K562 (cell line): ENCODE measurements around the gene VTN.

Experiments used
- BHLHE40 ChIP-seq: IDR thresholded peaks from 2 replicates; pipeline ENCODE4 v1.6.1; 2011; ENCODE audit warnings: low read length, improper control_type of control experiment
- FOXO4 ChIP-seq: fragments of 450-650 bp; formaldehyde crosslinking; IDR thresholded peaks from 2 replicates; pipeline ENCODE4 v1.4.0; 2020; ENCODE audit warnings: mild to moderate bottlenecking, moderate library complexity
- POLR2A ChIP-seq: fragments of 450-650 bp; conservative IDR thresholded peaks from 2 replicates; pipeline ENCODE4 v1.6.1; 2016
- RBM25 ChIP-seq: fragments of 200-400 bp; formaldehyde crosslinking; IDR thresholded peaks from 2 replicates; pipeline ENCODE4 v1.6.1; 2018; ENCODE audit warnings: low read length, low read depth, moderate library complexity; ENCODE audit not compliant: severe bottlenecking
- SP1 ChIP-seq: sonication (generic); formaldehyde crosslinking; IDR thresholded peaks from 2 replicates; pipeline ENCODE4 v1.8.1; 2022; ENCODE audit warnings: mild to moderate bottlenecking, missing genetic modification reagents
- TAF15 ChIP-seq: fragments of 200-400 bp; formaldehyde crosslinking; IDR thresholded peaks from 2 replicates; pipeline ENCODE4 v1.6.1; 2017; ENCODE audit warnings: mild to moderate bottlenecking, low read depth, low read length, moderate library complexity
- THAP7 ChIP-seq: fragments of 250-450 bp; sonication (Bioruptor Pico); IDR thresholded peaks from 2 replicates; pipeline ENCODE4 v1.5.0; 2021
- THRAP3 ChIP-seq: fragments of 450-650 bp; IDR thresholded peaks from 2 replicates; pipeline ENCODE4 v1.6.1; 2016; ENCODE audit warnings: mild to moderate bottlenecking, inconsistent platforms, borderline replicate concordance
- ZNF318 ChIP-seq, 2 experiments: fragments of 450-650 bp; IDR thresholded peaks; 2 replicates each; pipeline ENCODE4 v1.6.1; 2016; ENCODE audit warnings: mild to moderate bottlenecking in 2 of 2, borderline replicate concordance in 1 of 2, low read depth in 1 of 2, moderate library complexity in 1 of 2

- TF ChIP-seq POLR2A (no peak), FOXO4 (CRISPR knock-in tag) (no peak), SP1 (CRISPR knock-in tag) (no peak), BHLHE40 (no peak), RBM25 (no peak), THRAP3 (no peak), TAF15 (no peak), ZNF318 (IDR thresholded peaks at IDR 0.05; ENCODE audit: borderline replicate concordance in 1 of 2, low read depth in 1 of 2) (no peak), THAP7 (CRISPR knock-in tag) (no peak)
Measured at GRCh38 chr17:28388106-28388505, 18.0 kb upstream of the VTN start.
